ENCODE data around the gene GM2A. TPM values are rescaled to one million over a fixed set of nuclear protein-coding genes. Genes with fewer than 3 reads are reported as not detected.
"Not testable (repeated sequence)": the region's sequence is repeated elsewhere in the genome, so short reads cannot be mapped to it uniquely, and the experiment has no call there.

The GM2A gene
- total and polyA plus RNA-seq, 4 donors, result 31.3 to 78.7 (median 38.1) TPM

DNA sequence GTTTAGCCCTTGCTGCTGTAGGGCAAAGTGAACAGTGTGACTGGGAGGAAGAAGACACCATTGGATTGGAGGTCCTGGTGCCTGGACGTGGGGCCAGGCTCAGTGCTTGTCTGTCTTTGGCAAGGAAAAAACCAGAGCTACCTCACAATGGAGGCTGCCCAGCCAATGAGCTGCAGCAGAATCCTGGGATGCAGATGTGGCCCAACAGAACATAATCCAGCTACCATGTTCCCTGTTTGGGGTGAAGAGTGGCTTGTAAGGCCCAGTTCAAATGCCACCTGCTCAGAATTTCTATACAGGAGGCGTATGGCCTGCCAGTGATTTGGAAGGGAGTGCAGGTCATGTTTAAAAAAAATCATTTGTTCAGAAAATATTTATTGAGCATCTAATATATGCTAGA is 50.7 kb downstream of the GM2A start, which contains the start of gene SLC36A3:
Gene SLC36A3, minus strand, starts transcription at position 101 of the 400 bp plus-strand sequence. CDS start 412 bp downstream, outside the sequence.
- no peaks in the 10 kb centered on the region for H3K27me3 ChIP-seq (ENCODE audit: control insufficient read depth in 3 of 3, insufficient read depth in 3 of 3, low read length in 2 of 3)
- DNase-seq (no peak), ATAC-seq (ENCODE audit: insufficient read depth, low FRiP score) (no peak)
- 78 to 85% methylated on average over 2 of the region's 2 CpGs for WGBS, 2 donors
- H3K4me3 ChIP-seq, result no peak within 1 kb of the TSS
- H3K36me3 ChIP-seq (ENCODE audit: control insufficient read depth in 4 of 4, insufficient read depth in 4 of 4, low read length in 4 of 4), result no peaks in the 10 kb centered on the region
- no peak within 1 kb of the TSS for H3K27ac ChIP-seq (ENCODE audit: low read depth in 1 of 2, low read length in 1 of 2)
- H3K9me3 ChIP-seq (ENCODE audit: control insufficient read depth in 4 of 4, insufficient read depth in 3 of 4, low read length in 3 of 4), result peaks cover 0 to 2% (median 0%) of the 10 kb centered on the region in 4 donors
- H3K4me1 ChIP-seq (ENCODE audit: control insufficient read depth in 5 of 5, insufficient read depth in 5 of 5, low read length in 5 of 5), result no peaks in the 10 kb centered on the region
- TF ChIP-seq, protein P1, sequence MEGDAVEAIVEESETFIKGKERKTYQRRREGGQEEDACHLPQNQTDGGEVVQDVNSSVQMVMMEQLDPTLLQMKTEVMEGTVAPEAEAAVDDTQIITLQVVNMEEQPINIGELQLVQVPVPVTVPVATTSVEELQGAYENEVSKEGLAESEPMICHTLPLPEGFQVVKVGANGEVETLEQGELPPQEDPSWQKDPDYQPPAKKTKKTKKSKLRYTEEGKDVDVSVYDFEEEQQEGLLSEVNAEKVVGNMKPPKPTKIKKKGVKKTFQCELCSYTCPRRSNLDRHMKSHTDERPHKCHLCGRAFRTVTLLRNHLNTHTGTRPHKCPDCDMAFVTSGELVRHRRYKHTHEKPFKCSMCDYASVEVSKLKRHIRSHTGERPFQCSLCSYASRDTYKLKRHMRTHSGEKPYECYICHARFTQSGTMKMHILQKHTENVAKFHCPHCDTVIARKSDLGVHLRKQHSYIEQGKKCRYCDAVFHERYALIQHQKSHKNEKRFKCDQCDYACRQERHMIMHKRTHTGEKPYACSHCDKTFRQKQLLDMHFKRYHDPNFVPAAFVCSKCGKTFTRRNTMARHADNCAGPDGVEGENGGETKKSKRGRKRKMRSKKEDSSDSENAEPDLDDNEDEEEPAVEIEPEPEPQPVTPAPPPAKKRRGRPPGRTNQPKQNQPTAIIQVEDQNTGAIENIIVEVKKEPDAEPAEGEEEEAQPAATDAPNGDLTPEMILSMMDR (IDR thresholded peaks at IDR 0.05; ENCODE audit: control extremely low read depth, extremely low read depth), result no peak
- H3K9ac ChIP-seq (ENCODE audit: insufficient read depth in 1 of 2, low read length in 2 of 2), result no peak within 1 kb of the TSS

DNA sequence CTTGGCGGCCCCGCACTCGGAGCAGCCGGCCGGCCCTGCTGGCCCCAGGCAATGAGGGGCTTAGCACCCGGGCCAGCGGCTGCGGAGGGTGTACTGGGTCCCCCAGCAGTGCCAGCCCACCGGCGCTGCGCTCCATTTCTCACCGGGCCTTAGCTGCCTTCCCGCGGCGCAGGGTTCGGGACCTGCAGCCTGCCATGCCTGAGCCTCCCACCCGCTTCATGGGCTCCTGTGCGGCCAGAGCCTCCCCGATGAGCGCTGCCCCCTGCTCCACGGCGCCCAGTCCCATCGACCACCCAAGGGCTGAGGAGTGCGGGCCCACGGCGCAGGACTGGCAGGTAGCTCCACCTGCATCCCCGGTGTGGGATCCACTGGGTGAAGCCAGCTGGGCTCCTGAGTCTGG is 56.3 kb downstream of the GM2A start:
- not testable (repeated sequence) for DNase-seq; H3K9ac ChIP-seq (ENCODE audit: insufficient read depth in 1 of 2, low read length in 2 of 2); H3K36me3 ChIP-seq (ENCODE audit: control insufficient read depth in 4 of 4, insufficient read depth in 4 of 4, low read length in 4 of 4); H3K4me3 ChIP-seq; H3K27me3 ChIP-seq (ENCODE audit: control insufficient read depth in 3 of 3, insufficient read depth in 3 of 3, low read length in 2 of 3); ATAC-seq (ENCODE audit: insufficient read depth, low FRiP score); H3K27ac ChIP-seq (ENCODE audit: low read depth in 1 of 2, low read length in 1 of 2); H3K4me1 ChIP-seq (ENCODE audit: control insufficient read depth in 5 of 5, insufficient read depth in 5 of 5, low read length in 5 of 5); H3K9me3 ChIP-seq (ENCODE audit: control insufficient read depth in 4 of 4, insufficient read depth in 3 of 4, low read length in 3 of 4)
- WGBS, 2 donors, result 96% methylated on average over 17 to 27 of the region's 27 CpGs

DNA sequence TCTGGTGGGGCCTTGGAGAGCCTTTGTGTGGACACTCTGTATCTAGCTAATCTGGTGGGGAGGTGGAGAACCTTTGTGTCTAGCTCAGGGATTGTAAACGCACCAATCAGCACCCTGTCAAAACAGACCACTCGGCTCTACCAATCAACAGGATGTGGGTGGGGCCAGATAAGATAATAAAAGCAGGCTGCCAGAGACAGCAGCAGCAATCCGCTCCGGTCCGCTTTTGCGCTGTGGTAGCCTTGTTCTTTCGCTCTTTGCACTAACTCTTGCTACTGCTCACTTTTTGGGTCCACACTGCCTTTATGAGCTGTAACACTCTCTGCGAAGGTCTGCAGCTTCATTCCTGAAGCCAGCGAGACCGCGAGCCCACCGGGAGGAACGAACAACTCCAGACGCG is 56.8 kb downstream of the GM2A start:
- not testable (repeated sequence) for H3K9me3 ChIP-seq (ENCODE audit: control insufficient read depth in 4 of 4, insufficient read depth in 3 of 4, low read length in 3 of 4); ATAC-seq (ENCODE audit: insufficient read depth, low FRiP score); DNase-seq; H3K4me1 ChIP-seq (ENCODE audit: control insufficient read depth in 5 of 5, insufficient read depth in 5 of 5, low read length in 5 of 5); H3K4me3 ChIP-seq; H3K27me3 ChIP-seq (ENCODE audit: control insufficient read depth in 3 of 3, insufficient read depth in 3 of 3, low read length in 2 of 3); H3K36me3 ChIP-seq (ENCODE audit: control insufficient read depth in 4 of 4, insufficient read depth in 4 of 4, low read length in 4 of 4); H3K27ac ChIP-seq (ENCODE audit: low read depth in 1 of 2, low read length in 1 of 2); H3K9ac ChIP-seq (ENCODE audit: insufficient read depth in 1 of 2, low read length in 2 of 2)
- WGBS, 2 donors, result 88 to 95% methylated on average over 15 of the region's 15 CpGs

GRCh38 chr5:151310932-151311331 is 57.9 kb downstream of the GM2A start:
- TF ChIP-seq, protein P1 (IDR thresholded peaks at IDR 0.05; ENCODE audit: control extremely low read depth, extremely low read depth), result no peak
- no peak for DNase-seq
- no peaks in the 10 kb centered on the region for H3K36me3 ChIP-seq (ENCODE audit: control insufficient read depth in 4 of 4, insufficient read depth in 4 of 4, low read length in 4 of 4)

More at GRCh38 chr5:151310932-151311331, 57.9 kb downstream of the GM2A start:
- Histone ChIP-seq H3K4me3 (no peak overlapping the region), H3K27ac (ENCODE audit: low read depth in 1 of 2, low read length in 1 of 2) (no peak overlapping the region), H3K4me1 (ENCODE audit: control insufficient read depth in 5 of 5, insufficient read depth in 5 of 5, low read length in 5 of 5) (no peaks in the 10 kb centered on the region), H3K9ac (ENCODE audit: insufficient read depth in 1 of 2, low read length in 2 of 2) (no peak overlapping the region), H3K27me3 (ENCODE audit: control insufficient read depth in 3 of 3, insufficient read depth in 3 of 3, low read length in 2 of 3) (no peaks in the 10 kb centered on the region), H3K9me3 (ENCODE audit: control insufficient read depth in 4 of 4, insufficient read depth in 3 of 4, low read length in 3 of 4) (peaks cover 0 to 3% (median 1%) of the 10 kb centered on the region in 4 donors)
- no peak for ATAC-seq (ENCODE audit: insufficient read depth, low FRiP score)

Data from lung (tissue), 12 donors.